Esophagus squamous epithelium (tissue), 5 donors: Measurements from ENCODE around the gene IQUB. TPM values are rescaled to one million over a fixed set of nuclear protein-coding genes. Genes with fewer than 3 reads are reported as not detected.

Experiments
- DNase-seq: peaks from one replicate; lab custom pipeline; 2025; lab: John Stamatoyannopoulos, UW
- H3K27ac ChIP-seq, 4 donors: fragments of 200-600 bp; sonication (generic); one replicate each; pipeline ENCODE4 v1.5.1; 2016 to 2019; ENCODE audit warnings: mild to moderate bottlenecking in 1 of 4
- H3K27me3 ChIP-seq, 4 donors: fragments of 200-600 bp; sonication (generic); 1 replicate in 3 of 4; 2 replicates in 1 of 4; pipeline versions ENCODE4 v1.5.1 to v1.6.0; 2017 to 2021; ENCODE audit warnings: antibody characterized with exemption in 1 of 4
- H3K36me3 ChIP-seq, 3 donors: fragments of 200-600 bp; sonication (generic); one replicate each; pipeline ENCODE4 v1.5.1; 2016 to 2019
- H3K4me1 ChIP-seq, 3 donors: fragments of 200-600 bp; sonication (generic); one replicate each; pipeline ENCODE4 v1.5.1; 2017 to 2019
- H3K4me3 ChIP-seq, 4 donors: fragments of 200-600 bp; sonication (generic); 1 replicate in 3 of 4; 2 replicates in 1 of 4; pipeline ENCODE4 v1.5.1; 2016 to 2019; ENCODE audit warnings: mild to moderate bottlenecking in 2 of 4, moderate library complexity in 1 of 4
- H3K9me3 ChIP-seq, 3 donors: fragments of 200-600 bp; sonication (generic); one replicate each; pipeline ENCODE4 v1.5.1; 2016 to 2019
- POLR2A ChIP-seq, 4 donors: fragments of 450-650 bp; IDR thresholded peaks; one replicate each; pipeline ENCODE4 v1.6.1; 2017; ENCODE audit warnings: antibody characterized with exemption in 4 of 4, mild to moderate bottlenecking in 4 of 4, moderate library complexity in 3 of 4
- WGBS, 2 donors: methylation state at CpG; one replicate each; pipeline ENCODE4 v1.1.5; 2018; 5-methylcytosine and 5-hydroxymethylcytosine counted together
- intact Hi-C: fragments of 100-400 bp; cut with DNase I; formaldehyde crosslinking; loops from one replicate; pipeline ENCODE4 v1.15.0; 2022
- total RNA-seq, 4 donors: library from RNA; depleted of rRNA; stranded (reverse); fragments of >200 nt; gene quantifications; one replicate each; pipeline ENCODE4 v1.1.0, GENCODE V29; 2016
- TF ChIP-seq, protein P1 (sequence below), 6 experiments: fragments of 450-650 bp in 4 of 6; fragments of 200-600 bp in 2 of 6; sonication (generic) in 2 of 6; IDR thresholded peaks; one replicate each; pipeline ENCODE4 v1.5.1; 2016 to 2019; ENCODE audit warnings: antibody characterized with exemption in 6 of 6, mild to moderate bottlenecking in 4 of 6, moderate library complexity in 4 of 6
- donor health status: DM: yes; HTN: yes; CAD: no.

Gene IQUB
- total RNA-seq, 4 donors from 2014 or later: 0.27 TPM; not detected in 3

- intact Hi-C loops: no loop called here
- Histone ChIP-seq H3K27me3 (no peaks in the 10 kb centered on the region), H3K9me3 (no peaks in the 10 kb centered on the region), H3K4me3 (no peak overlapping the region), H3K36me3 (no peaks in the 10 kb centered on the region), H3K4me1 (no peaks in the 10 kb centered on the region), H3K27ac (no peak overlapping the region)
- WGBS, 2 donors: 24 to 33% methylated on average over 1 of the region's 1 CpG
- no peak for TF ChIP-seq POLR2A (IDR thresholded peaks at IDR 0.05)
- TF ChIP-seq, protein P1, sequence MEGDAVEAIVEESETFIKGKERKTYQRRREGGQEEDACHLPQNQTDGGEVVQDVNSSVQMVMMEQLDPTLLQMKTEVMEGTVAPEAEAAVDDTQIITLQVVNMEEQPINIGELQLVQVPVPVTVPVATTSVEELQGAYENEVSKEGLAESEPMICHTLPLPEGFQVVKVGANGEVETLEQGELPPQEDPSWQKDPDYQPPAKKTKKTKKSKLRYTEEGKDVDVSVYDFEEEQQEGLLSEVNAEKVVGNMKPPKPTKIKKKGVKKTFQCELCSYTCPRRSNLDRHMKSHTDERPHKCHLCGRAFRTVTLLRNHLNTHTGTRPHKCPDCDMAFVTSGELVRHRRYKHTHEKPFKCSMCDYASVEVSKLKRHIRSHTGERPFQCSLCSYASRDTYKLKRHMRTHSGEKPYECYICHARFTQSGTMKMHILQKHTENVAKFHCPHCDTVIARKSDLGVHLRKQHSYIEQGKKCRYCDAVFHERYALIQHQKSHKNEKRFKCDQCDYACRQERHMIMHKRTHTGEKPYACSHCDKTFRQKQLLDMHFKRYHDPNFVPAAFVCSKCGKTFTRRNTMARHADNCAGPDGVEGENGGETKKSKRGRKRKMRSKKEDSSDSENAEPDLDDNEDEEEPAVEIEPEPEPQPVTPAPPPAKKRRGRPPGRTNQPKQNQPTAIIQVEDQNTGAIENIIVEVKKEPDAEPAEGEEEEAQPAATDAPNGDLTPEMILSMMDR (IDR thresholded peaks at IDR 0.05): no peak
- no peak for DNase-seq
Measured at GRCh38 chr7:123439191-123439590, 95.2 kb downstream of the IQUB start.

DNA sequence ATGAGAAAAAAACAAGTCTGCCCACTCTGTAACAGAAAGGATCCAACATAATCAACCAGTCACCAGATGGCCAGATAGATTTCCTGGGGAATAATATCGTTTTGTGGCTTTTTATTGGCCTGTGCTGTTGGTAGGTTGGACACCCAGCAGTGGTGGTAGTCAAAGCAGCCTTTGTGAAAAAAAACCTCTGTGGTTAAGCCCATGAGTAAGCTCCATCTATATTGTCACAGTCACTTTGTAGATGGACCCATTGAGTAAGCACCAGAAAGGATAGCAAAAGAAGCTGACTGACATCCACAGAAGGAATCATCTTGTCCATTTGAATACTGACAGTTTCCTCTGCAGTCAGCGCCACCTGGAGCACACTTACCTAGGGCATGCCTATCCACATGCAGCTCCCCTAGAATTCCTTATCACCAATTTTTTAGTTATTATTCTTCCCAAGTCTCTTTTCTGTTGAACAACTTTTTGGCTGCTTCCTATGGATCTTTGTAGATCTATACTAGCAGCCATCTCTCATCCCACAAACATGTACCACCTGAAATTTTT, 96.9 kb downstream of the IQUB start:
- H3K27ac ChIP-seq: no peak overlapping the region
- H3K4me3 ChIP-seq: no peak overlapping the region
- H3K9me3 ChIP-seq: no peaks in the 10 kb centered on the region
- no peak for DNase-seq
- no peaks in the 10 kb centered on the region for H3K36me3 ChIP-seq
- H3K4me1 ChIP-seq: no peaks in the 10 kb centered on the region
- WGBS, 2 donors: 69 to 79% methylated on average over 2 of the region's 2 CpGs
- no peak for TF ChIP-seq POLR2A (IDR thresholded peaks at IDR 0.05)
- TF ChIP-seq, protein P1 (IDR thresholded peaks at IDR 0.05): no peak
- intact Hi-C loops: no loop called here
- no peaks in the 10 kb centered on the region for H3K27me3 ChIP-seq

- H3K4me3 ChIP-seq: no peak overlapping the region
- H3K4me1 ChIP-seq: no peaks in the 10 kb centered on the region
- TF ChIP-seq POLR2A (IDR thresholded peaks at IDR 0.05): no peak
- TF ChIP-seq, protein P1 (IDR thresholded peaks at IDR 0.05): no peak
- WGBS, 2 donors: 62 to 63% methylated on average over 4 of the region's 4 CpGs
- H3K9me3 ChIP-seq: no peaks in the 10 kb centered on the region
- H3K27me3 ChIP-seq: no peaks in the 10 kb centered on the region
- DNase-seq: no peak
- intact Hi-C loops: no loop called here
- no peaks in the 10 kb centered on the region for H3K36me3 ChIP-seq
- no peak overlapping the region for H3K27ac ChIP-seq
Measured at GRCh38 chr7:123435080-123435700, 99.2 kb downstream of the IQUB start.

- H3K4me3 ChIP-seq: no peak overlapping the region
- no peaks in the 10 kb centered on the region for H3K9me3 ChIP-seq
- no peak overlapping the region for H3K27ac ChIP-seq
- DNase-seq: no peak
- no peaks in the 10 kb centered on the region for H3K36me3 ChIP-seq
- H3K27me3 ChIP-seq: no peaks in the 10 kb centered on the region
- no peaks in the 10 kb centered on the region for H3K4me1 ChIP-seq
- TF ChIP-seq POLR2A (IDR thresholded peaks at IDR 0.05): no peak
- TF ChIP-seq, protein P1 (IDR thresholded peaks at IDR 0.05): no peak
- intact Hi-C loops: no loop called here
Measured at GRCh38 chr7:123433665-123434064, 100.7 kb downstream of the IQUB start.

GRCh38 chr7:123432601-123433000, 101.8 kb downstream of the IQUB start:
- Histone ChIP-seq H3K4me3 (no peak overlapping the region), H3K9me3 (no peaks in the 10 kb centered on the region), H3K4me1 (no peaks in the 10 kb centered on the region), H3K27ac (no peak overlapping the region), H3K36me3 (no peaks in the 10 kb centered on the region), H3K27me3 (no peaks in the 10 kb centered on the region)
- TF ChIP-seq POLR2A (IDR thresholded peaks at IDR 0.05): no peak
- TF ChIP-seq, protein P1 (IDR thresholded peaks at IDR 0.05): no peak
- intact Hi-C loops: no loop called here
- DNase-seq: no peak
- 27 to 33% methylated on average over 2 of the region's 2 CpGs for WGBS, 2 donors
